DMS153 treated with DMSO at 0.1 percent for 48 hours (cell line): Measurements from ENCODE around the gene LMO4.

ENCODE experiments used
- DNase-seq: peaks from one replicate; lab custom pipeline; 2025; ENCODE audit not compliant: unreplicated experiment; lab: John Stamatoyannopoulos, UW

LMO4 gene

DNA sequence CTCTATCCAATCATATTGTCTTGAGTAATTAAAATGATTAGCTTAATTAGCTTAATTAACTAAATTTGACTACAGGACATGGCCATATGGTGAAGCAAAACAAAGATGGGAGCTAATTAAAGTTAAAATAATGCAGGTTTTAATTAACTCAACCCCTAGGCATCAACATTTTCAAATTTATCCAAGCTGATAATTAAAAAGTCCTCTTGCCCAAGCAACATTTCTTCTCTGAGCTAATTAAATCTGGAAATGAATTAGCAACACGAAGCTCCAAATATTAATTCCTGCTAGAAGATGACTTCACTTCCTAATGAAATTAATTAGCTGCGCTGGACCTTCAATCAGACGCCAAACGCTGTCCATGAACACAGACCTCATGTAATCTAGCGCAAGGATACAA is 27.9 kb downstream of the LMO4 start:
- no peak for DNase-seq

- DNase-seq, result no peak
Observed at GRCh38 chr1:87358219-87358618, 29.5 kb downstream of the LMO4 start.

DNA sequence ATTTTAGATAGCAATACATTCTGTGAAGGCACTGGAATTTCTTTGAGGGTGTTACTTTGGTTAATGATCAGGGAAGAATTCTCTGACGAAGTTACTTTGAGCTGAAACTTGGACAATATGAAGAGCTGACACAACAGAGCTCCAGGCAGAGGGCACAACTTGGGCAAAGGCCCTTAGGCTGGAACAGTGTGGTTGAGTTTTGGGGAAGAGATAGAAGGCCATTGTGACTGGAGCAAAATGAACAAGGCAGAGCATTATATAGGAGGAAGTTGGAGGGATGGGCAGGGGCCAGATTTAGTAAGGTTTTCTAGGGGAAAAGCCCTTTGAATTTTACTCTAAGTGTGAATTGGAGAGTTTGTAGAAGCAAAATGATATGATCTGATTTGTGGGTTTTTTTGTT is 30.9 kb downstream of the LMO4 start:
- DNase-seq, result no peak

GRCh38 chr1:87362063-87362833 is 33.6 kb downstream of the LMO4 start:
- no peak for DNase-seq

DNA sequence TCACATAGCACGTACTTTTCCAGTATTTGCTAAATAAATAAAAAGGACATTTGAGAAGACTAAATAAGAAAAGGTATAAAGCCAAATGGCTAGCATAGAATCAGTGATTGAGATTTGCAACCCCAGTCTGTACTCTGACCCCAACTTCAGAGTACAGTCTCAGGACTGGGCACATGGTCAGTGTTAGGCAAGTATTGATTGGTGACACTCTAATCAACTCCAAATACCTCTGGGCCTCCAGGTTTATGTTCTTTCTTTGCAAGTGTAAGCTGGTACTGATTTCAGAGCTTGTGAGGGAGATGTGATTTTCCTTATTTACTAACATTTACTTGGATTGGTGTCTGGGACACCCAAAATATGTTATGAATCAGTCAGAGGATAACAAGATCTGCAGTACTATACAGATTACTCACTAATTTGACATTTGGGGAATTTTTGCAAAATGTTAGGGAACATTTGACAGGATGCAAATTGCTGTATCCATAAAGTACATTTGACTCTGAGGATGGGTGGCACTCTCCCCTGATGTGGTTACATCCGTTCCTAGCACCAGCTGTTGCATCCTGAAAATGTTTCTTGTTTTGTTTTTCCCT is 34.2 kb downstream of the LMO4 start:
- DNase-seq, result no peak

GRCh38 chr1:87367549-87367948 is 38.9 kb downstream of the LMO4 start:
- no peak for DNase-seq

DNA sequence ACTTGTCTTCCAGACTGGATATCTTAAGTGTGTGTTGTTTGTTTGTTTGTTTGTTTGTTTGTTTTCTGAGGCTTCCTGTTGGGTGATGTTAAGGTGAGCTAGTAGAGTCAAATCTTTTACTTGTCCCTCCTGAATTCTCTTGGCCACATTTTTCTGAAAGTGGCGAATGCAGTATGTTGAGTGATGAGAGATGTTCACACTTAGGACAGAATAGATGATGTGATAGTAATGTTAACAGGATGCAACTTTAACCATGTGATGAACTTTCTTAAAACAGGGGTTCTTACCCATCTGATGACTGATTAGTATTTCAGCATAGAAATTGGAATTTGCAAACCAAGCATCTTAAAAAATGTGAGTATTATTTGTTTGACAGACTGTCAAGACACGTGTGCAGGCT is 40.2 kb downstream of the LMO4 start:
- no peak for DNase-seq

GRCh38 chr1:87369736-87370478 is 41.2 kb downstream of the LMO4 start:
- no peak for DNase-seq

DNA sequence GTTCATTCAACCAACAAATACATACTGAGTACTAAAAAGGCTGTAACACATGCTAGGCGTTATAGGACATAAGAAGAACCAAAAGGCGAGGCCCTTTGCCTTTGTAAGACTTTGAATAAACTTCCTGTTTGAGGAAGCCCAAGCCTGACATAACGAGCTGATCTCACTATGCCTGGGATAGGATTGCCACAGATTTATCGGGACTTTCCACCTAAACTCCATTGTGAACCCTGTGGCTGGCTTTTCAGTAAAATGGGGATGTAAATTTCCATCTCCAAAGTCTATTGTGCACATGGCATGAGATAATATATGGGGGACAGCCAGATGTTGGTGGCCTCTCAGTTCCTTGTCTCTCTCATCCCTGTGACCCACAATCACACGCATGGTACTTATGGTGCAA is 41.9 kb downstream of the LMO4 start:
- DNase-seq, result no peak

- DNase-seq, result no peak
Observed at GRCh38 chr1:87379306-87379705, 50.6 kb downstream of the LMO4 start.

- DNase-seq, result no peak
Observed at GRCh38 chr1:87386217-87386790, 57.6 kb downstream of the LMO4 start.

DNA sequence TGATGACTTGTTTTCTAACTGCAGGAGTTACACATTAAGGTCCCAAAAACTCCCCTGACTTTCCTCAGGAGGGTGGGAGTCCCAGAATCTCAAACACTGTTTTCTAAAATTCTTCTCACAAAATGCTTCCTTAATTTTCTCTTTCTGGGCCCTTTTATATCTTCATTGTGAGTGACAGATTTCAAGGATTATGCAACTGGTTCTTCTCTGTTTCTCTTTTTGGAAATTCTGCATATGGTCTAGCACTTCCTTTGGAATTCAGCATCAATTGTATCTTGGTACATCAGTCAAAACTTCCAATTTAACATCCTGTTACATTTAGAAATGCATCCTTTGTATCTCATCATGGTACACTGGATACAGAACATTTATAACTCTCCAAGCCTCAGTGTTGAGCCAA is 59.7 kb downstream of the LMO4 start:
- no peak for DNase-seq

DNA sequence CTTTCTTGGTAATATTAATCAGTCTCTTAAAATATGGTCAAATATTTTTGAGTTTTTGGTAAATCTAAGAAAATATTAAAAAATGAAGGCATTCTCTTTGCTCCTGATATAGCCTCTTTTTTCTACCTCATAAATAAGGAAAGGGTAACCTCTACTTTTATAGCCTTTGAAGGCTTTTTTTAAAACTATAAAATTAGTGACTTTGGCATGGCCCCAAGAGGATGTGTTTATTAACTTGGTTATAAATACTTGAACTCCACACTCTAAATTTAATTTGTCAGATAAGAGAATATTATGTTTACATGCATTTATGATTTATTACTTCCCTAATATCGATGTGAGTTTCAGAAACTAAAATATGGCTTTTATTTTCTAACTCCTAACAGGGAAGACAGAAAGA is 60.3 kb downstream of the LMO4 start:
- no peak for DNase-seq

DNA sequence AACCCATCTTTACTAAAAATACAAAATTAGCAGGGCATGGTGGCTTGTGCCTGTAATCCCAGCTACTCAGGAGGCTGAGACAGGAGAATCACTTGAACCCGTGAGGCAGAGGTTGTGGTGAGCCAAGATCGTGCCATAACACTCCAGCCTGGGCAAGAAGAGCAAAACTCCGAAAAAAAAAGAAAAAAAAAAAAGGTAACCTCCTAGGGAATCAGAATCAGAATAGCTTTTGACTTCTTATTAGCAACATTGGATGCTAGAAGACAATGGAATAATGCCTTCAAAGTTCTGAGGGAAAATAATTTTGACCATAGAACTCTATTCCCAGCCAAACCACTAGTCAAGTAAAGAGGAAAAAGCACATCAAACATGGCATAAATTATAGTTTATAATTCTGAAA is 60.9 kb downstream of the LMO4 start:
- DNase-seq, result no peak

GRCh38 chr1:87392248-87393192 is 63.8 kb downstream of the LMO4 start:
- DNase-seq, result no peak

GRCh38 chr1:87393445-87394085 is 64.9 kb downstream of the LMO4 start:
- DNase-seq, result no peak

- DNase-seq, result no peak
Observed at GRCh38 chr1:87394513-87394912, 65.8 kb downstream of the LMO4 start.

DNA sequence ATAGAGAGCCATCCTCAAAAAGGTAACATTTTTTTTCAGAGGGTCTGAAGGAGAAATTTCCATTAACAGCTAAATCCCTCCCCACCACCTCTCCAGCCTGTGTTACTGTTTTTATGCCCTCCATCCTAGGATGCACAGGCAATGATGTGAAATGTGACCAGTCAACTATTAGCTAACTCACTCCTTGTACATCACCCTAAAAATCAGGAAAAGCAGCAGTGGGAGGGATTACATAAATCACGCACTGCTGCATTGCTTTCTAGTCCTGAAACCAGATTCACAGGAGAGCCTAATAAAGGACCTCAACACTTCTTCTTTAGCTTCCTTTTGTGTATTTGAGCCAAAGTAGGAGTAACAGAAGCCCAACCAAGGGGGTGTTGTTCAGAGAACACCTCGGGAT is 66.3 kb downstream of the LMO4 start:
- DNase-seq, result no peak
